ENCODE data around the gene DDC. TPM values are rescaled to one million over a fixed set of nuclear protein-coding genes. Genes with fewer than 3 reads are reported as not detected.
"Not testable (repeated sequence)": the region's sequence is repeated elsewhere in the genome, so short reads cannot be mapped to it uniquely, and the experiment has no call there.

Gene DDC
- total and polyA plus RNA-seq, 5 donors, result 0.41 to 0.50 TPM; not detected in 3

- DNase-seq (no peak), ATAC-seq (no peak)
Measured at GRCh38 chr7:50538478-50538877, 26.7 kb downstream of the DDC start.

GRCh38 chr7:50537417-50537816, 27.8 kb downstream of the DDC start:
- DNase-seq, result no peak
- Histone ChIP-seq H3K27ac (ENCODE audit: low read length) (no peak overlapping the region), H3K9me3 (ENCODE audit: control insufficient read depth, low read length) (no peaks in the 10 kb centered on the region), H3K4me1 (ENCODE audit: control insufficient read depth, insufficient read depth, low read length) (no peaks in the 10 kb centered on the region), H3K4me3 (ENCODE audit: low read length) (no peak overlapping the region), H3K27me3 (ENCODE audit: control insufficient read depth, insufficient read depth) (no peaks in the 10 kb centered on the region)
- no peak for ATAC-seq
- intact Hi-C loops (cut with DNase I), result no loop called here
- WGBS, result 86% methylated on average over 8 of the region's 8 CpGs

More at GRCh38 chr7:50538478-50538877, 26.7 kb downstream of the DDC start:
- H3K27me3 ChIP-seq (ENCODE audit: control insufficient read depth, insufficient read depth), result no peaks in the 10 kb centered on the region
- no peak overlapping the region for H3K27ac ChIP-seq (ENCODE audit: low read length)
- H3K9me3 ChIP-seq (ENCODE audit: control insufficient read depth, low read length), result no peaks in the 10 kb centered on the region
- intact Hi-C loops (cut with DNase I), result no loop called here
- WGBS, result 89% methylated on average over 4 of the region's 4 CpGs
- H3K4me1 ChIP-seq (ENCODE audit: control insufficient read depth, insufficient read depth, low read length), result no peaks in the 10 kb centered on the region
- no peak overlapping the region for H3K4me3 ChIP-seq (ENCODE audit: low read length)

- H3K4me3 ChIP-seq (ENCODE audit: low read length); H3K27me3 ChIP-seq (ENCODE audit: control insufficient read depth, insufficient read depth); H3K4me1 ChIP-seq (ENCODE audit: control insufficient read depth, insufficient read depth, low read length); H3K27ac ChIP-seq (ENCODE audit: low read length); DNase-seq; intact Hi-C loops (cut with DNase I); ATAC-seq; H3K9me3 ChIP-seq (ENCODE audit: control insufficient read depth, low read length): not testable (repeated sequence)
- WGBS, result 79% methylated on average over 7 of the region's 7 CpGs
Measured at GRCh38 chr7:50535291-50535711, 29.9 kb downstream of the DDC start.

- Histone ChIP-seq H3K27ac (ENCODE audit: low read length) (no peak overlapping the region), H3K9me3 (ENCODE audit: control insufficient read depth, low read length) (no peaks in the 10 kb centered on the region), H3K4me3 (ENCODE audit: low read length) (no peak overlapping the region), H3K27me3 (ENCODE audit: control insufficient read depth, insufficient read depth) (no peaks in the 10 kb centered on the region), H3K4me1 (ENCODE audit: control insufficient read depth, insufficient read depth, low read length) (no peaks in the 10 kb centered on the region)
- DNase-seq, result no peak
- WGBS, result 67% methylated on average over 12 of the region's 12 CpGs
- ATAC-seq, result no peak
- intact Hi-C loops (cut with DNase I), result no loop called here
Measured at GRCh38 chr7:50534690-50535290, 30.4 kb downstream of the DDC start.

GRCh38 chr7:50533866-50534265, 31.3 kb downstream of the DDC start:
- ATAC-seq, result no peak
- DNase-seq, result no peak
- intact Hi-C loops (cut with DNase I), result no loop called here
- Histone ChIP-seq H3K4me3 (ENCODE audit: low read length) (no peak overlapping the region), H3K27me3 (ENCODE audit: control insufficient read depth, insufficient read depth) (no peaks in the 10 kb centered on the region), H3K4me1 (ENCODE audit: control insufficient read depth, insufficient read depth, low read length) (no peaks in the 10 kb centered on the region), H3K9me3 (ENCODE audit: control insufficient read depth, low read length) (no peaks in the 10 kb centered on the region), H3K27ac (ENCODE audit: low read length) (no peak overlapping the region)
- WGBS, result 79% methylated on average over 3 of the region's 3 CpGs

- no peaks in the 10 kb centered on the region for H3K4me1 ChIP-seq (ENCODE audit: control insufficient read depth, insufficient read depth, low read length)
- 77% methylated on average over 7 of the region's 7 CpGs for WGBS
- H3K9me3 ChIP-seq (ENCODE audit: control insufficient read depth, low read length), result no peaks in the 10 kb centered on the region
- H3K4me3 ChIP-seq (ENCODE audit: low read length), result no peak overlapping the region
- intact Hi-C loops (cut with DNase I), result no loop called here
- no peaks in the 10 kb centered on the region for H3K27me3 ChIP-seq (ENCODE audit: control insufficient read depth, insufficient read depth)
- no peak overlapping the region for H3K27ac ChIP-seq (ENCODE audit: low read length)
- DNase-seq, result no peak
- ATAC-seq, result no peak
Measured at GRCh38 chr7:50531928-50532327, 33.3 kb downstream of the DDC start.

GRCh38 chr7:50531401-50531911, 33.7 kb downstream of the DDC start:
- intact Hi-C loops (cut with DNase I), result no loop called here
- H3K27me3 ChIP-seq (ENCODE audit: control insufficient read depth, insufficient read depth), result no peaks in the 10 kb centered on the region
- WGBS, result 71% methylated on average over 12 of the region's 12 CpGs
- H3K4me1 ChIP-seq (ENCODE audit: control insufficient read depth, insufficient read depth, low read length), result no peaks in the 10 kb centered on the region
- H3K9me3 ChIP-seq (ENCODE audit: control insufficient read depth, low read length), result no peaks in the 10 kb centered on the region
- ATAC-seq (no peak), DNase-seq (no peak)
- no peak overlapping the region for H3K4me3 ChIP-seq (ENCODE audit: low read length)
- no peak overlapping the region for H3K27ac ChIP-seq (ENCODE audit: low read length)

- H3K27me3 ChIP-seq (ENCODE audit: control insufficient read depth, insufficient read depth), result no peaks in the 10 kb centered on the region
Measured at GRCh38 chr7:50530766-50531165, 34.4 kb downstream of the DDC start.

GRCh38 chr7:50529093-50529862, 35.9 kb downstream of the DDC start:
- DNase-seq, result no peak
- intact Hi-C loops (cut with DNase I), result no loop called here
- Histone ChIP-seq H3K4me3 (ENCODE audit: low read length) (no peak overlapping the region), H3K4me1 (ENCODE audit: control insufficient read depth, insufficient read depth, low read length) (no peaks in the 10 kb centered on the region), H3K27me3 (ENCODE audit: control insufficient read depth, insufficient read depth) (no peaks in the 10 kb centered on the region), H3K9me3 (ENCODE audit: control insufficient read depth, low read length) (no peaks in the 10 kb centered on the region), H3K27ac (ENCODE audit: low read length) (no peak overlapping the region)
- no peak for ATAC-seq
- WGBS, result 88% methylated on average over 15 of the region's 15 CpGs

More at GRCh38 chr7:50530766-50531165, 34.4 kb downstream of the DDC start:
- intact Hi-C loops (cut with DNase I), result no loop called here
- Histone ChIP-seq H3K4me1 (ENCODE audit: control insufficient read depth, insufficient read depth, low read length) (no peaks in the 10 kb centered on the region), H3K27ac (ENCODE audit: low read length) (no peak overlapping the region), H3K9me3 (ENCODE audit: control insufficient read depth, low read length) (no peaks in the 10 kb centered on the region), H3K4me3 (ENCODE audit: low read length) (no peak overlapping the region)
- DNase-seq, result no peak
- 96% methylated on average over 1 of the region's 1 CpG for WGBS
- no peak for ATAC-seq

- no peaks in the 10 kb centered on the region for H3K4me1 ChIP-seq (ENCODE audit: control insufficient read depth, insufficient read depth, low read length)
- intact Hi-C loops (cut with DNase I), result no loop called here
- 44% methylated on average over 11 of the region's 11 CpGs for WGBS
- H3K27me3 ChIP-seq (ENCODE audit: control insufficient read depth, insufficient read depth), result no peaks in the 10 kb centered on the region
- H3K4me3 ChIP-seq (ENCODE audit: low read length), result no peak overlapping the region
- H3K27ac ChIP-seq (ENCODE audit: low read length), result no peak overlapping the region
- ATAC-seq, result no peak
- no peak for DNase-seq
- no peaks in the 10 kb centered on the region for H3K9me3 ChIP-seq (ENCODE audit: control insufficient read depth, low read length)
Measured at GRCh38 chr7:50528266-50529092, 36.7 kb downstream of the DDC start.

GRCh38 chr7:50519350-50519749, 45.9 kb downstream of the DDC start:
- H3K9me3 ChIP-seq (ENCODE audit: control insufficient read depth, low read length); H3K27me3 ChIP-seq (ENCODE audit: control insufficient read depth, insufficient read depth); intact Hi-C loops (cut with DNase I); H3K4me1 ChIP-seq (ENCODE audit: control insufficient read depth, insufficient read depth, low read length); ATAC-seq; H3K4me3 ChIP-seq (ENCODE audit: low read length); H3K27ac ChIP-seq (ENCODE audit: low read length); DNase-seq: not testable (repeated sequence)
- 68% methylated on average over 3 of the region's 3 CpGs for WGBS
